HUDEP-2 (cell line): ENCODE measurements around the gene POLN.
A peak's percentile ranks its signal among the peaks of the same experiment; 100 is the strongest.
"Not testable (repeated sequence)": the region's sequence is repeated elsewhere in the genome, so short reads cannot be mapped to it uniquely, and the experiment has no call there.

Source experiments
- DNase-seq, 76 experiments: peaks; one replicate each; lab custom pipeline; 2025; ENCODE audit not compliant: unreplicated experiment in 76 of 76; lab: John Stamatoyannopoulos, UW

Gene POLN

GRCh38 chr4:2275546-2276251 is 33.8 kb upstream of the POLN start:
- DNase-seq: no peak

- not testable (repeated sequence) for DNase-seq
Measured at GRCh38 chr4:2275044-2275397, 33.1 kb upstream of the POLN start.

- DNase-seq: no peak
Measured at GRCh38 chr4:2274320-2275043, 32.6 kb upstream of the POLN start.

GRCh38 chr4:2273657-2274319 is 31.9 kb upstream of the POLN start:
- no peak for DNase-seq

- DNase-seq: no peak
Measured at GRCh38 chr4:2273221-2273620, 31.3 kb upstream of the POLN start.

- no peak for DNase-seq
Measured at GRCh38 chr4:2272828-2273120, 30.9 kb upstream of the POLN start.

- DNase-seq: no peak
Measured at GRCh38 chr4:2272026-2272827, 30.3 kb upstream of the POLN start.

GRCh38 chr4:2271279-2272025 is 29.5 kb upstream of the POLN start:
- DNase-seq: no peak

GRCh38 chr4:2270341-2271165 is 28.6 kb upstream of the POLN start:
- DNase-seq: no peak

GRCh38 chr4:2269618-2270163 is 27.8 kb upstream of the POLN start:
- no peak for DNase-seq

GRCh38 chr4:2269206-2269531 is 27.2 kb upstream of the POLN start:
- DNase-seq: no peak

GRCh38 chr4:2268357-2269205 is 26.7 kb upstream of the POLN start:
- DNase-seq: no peak

GRCh38 chr4:2267841-2268240 is 25.9 kb upstream of the POLN start:
- no peak for DNase-seq

- peak in 51 of 76 experiments; percentile 3 to 60 (median 29) for DNase-seq
Measured at GRCh38 chr4:2267320-2267811, 25.4 kb upstream of the POLN start.

GRCh38 chr4:2266821-2267220 is 24.9 kb upstream of the POLN start:
- no peak for DNase-seq

GRCh38 chr4:2266181-2266580 is 24.3 kb upstream of the POLN start:
- peak in 6 of 76 experiments; percentile 11 to 41 (median 25) for DNase-seq

GRCh38 chr4:2265113-2266110 is 23.5 kb upstream of the POLN start:
- no peak for DNase-seq
